Measurements from ENCODE around the gene BSN.

BSN gene

DNA sequence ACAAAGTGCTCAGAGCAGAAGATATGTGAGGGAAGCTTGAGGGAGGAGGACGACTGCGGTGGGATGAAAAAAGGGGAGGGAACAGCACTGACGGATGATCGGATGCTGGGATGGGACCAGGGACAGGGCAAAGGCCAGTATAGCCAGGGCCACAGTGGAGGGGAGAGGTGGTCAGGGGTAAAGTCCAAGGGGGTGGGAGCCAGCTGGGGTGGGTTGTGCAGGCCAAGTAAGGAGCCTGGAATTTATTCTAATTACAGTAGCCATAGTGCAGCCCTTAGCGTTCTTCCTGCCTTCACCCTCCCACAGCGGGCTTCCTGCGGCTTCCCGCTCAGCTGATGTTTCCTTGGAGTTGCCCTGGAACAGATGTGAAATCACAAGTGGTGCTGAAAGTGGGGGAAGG, 112.3 kb downstream of the BSN start:
- Mint-ChIP-seq H3K27me3 (peaks cover 22% of the 10 kb centered on the region), H3K4me1 (ENCODE audit: low read depth) (peaks cover 12% of the 10 kb centered on the region), H3K4me3 (no peak overlapping the region)

DNA sequence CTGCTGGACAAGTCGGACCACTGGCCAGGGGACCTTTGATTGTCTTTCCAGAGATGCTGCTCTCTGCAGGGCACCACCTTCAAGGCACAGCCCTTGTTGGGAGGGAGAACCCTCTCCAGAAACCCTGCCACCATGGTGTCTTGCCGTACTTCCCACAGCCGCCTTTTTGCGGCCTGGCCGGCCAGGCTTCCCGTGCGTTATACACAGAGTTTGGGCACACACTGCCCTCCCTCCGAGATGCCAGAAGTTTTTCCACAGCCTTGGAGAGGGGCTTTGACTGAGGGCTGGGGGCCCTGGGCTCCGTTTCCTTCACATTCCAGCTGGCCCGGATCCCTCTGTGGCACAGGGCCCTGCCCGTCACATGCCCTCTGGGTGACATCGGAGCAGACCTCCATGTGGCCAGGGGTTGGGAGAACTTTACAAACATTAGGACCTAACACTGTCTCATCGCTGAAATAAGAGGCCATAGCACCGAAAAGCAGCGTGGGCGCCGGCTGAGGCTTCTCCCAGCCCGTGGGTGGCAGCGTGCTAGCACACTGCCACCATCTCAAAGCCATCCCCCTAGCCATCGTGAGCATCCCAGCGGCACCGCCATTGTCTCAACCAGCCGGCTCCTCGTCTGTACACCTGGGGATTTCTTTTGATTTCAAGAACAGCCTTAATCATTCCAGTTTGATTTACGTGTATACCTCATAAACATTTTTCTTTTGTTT, 113.6 kb downstream of the BSN start:
- H3K36me3 Mint-ChIP-seq (ENCODE audit: low read depth): no peaks in the 10 kb centered on the region
- peaks cover 18% of the 10 kb centered on the region for H3K4me1 Mint-ChIP-seq (ENCODE audit: low read depth)
- H3K9me3 Mint-ChIP-seq: no peaks in the 10 kb centered on the region
- intact Hi-C loops (cut with micrococcal nuclease): no loop called here
- H3K27me3 Mint-ChIP-seq: peaks cover 22% of the 10 kb centered on the region
- no peak overlapping the region for H3K27ac Mint-ChIP-seq
- H3K4me3 Mint-ChIP-seq: no peak overlapping the region

More for the DNA sequence above, 112.3 kb downstream of the BSN start:
- intact Hi-C loops (cut with micrococcal nuclease): no loop called here
- Mint-ChIP-seq H3K36me3 (ENCODE audit: low read depth) (no peaks in the 10 kb centered on the region), H3K27ac (no peak overlapping the region), H3K9me3 (no peaks in the 10 kb centered on the region)

- Mint-ChIP-seq H3K27ac (no peak overlapping the region), H3K4me3 (no peak overlapping the region), H3K4me1 (ENCODE audit: low read depth) (peaks cover 21% of the 10 kb centered on the region), H3K36me3 (ENCODE audit: low read depth) (peaks cover 2% of the 10 kb centered on the region), H3K27me3 (peaks cover 22% of the 10 kb centered on the region), H3K9me3 (no peaks in the 10 kb centered on the region)
- intact Hi-C loops (cut with micrococcal nuclease): no loop called here
Measured at GRCh38 chr3:49668414-49668797, 114.1 kb downstream of the BSN start.

DNA sequence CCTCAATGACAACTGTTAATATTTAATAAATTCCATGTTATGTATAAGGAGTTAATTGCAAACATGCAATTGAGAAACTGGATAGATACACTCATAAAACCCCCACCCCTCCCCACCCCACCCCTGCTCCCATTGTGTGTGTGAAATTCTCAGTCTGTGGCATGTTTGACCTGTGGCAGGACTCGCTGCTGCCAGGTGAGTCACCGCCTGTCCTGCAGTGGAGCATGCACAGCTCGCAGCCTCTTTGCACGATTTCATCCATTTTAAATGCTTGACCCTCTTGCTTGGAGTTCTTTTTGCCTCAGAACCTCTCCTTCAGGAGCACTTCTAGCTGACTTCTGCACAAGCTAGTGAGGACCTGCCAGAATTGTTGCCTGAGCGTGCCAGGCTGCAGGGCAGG, 114.6 kb downstream of the BSN start:
- intact Hi-C loops (cut with micrococcal nuclease): no loop called here
- H3K9me3 Mint-ChIP-seq: no peaks in the 10 kb centered on the region
- peaks cover 22% of the 10 kb centered on the region for H3K27me3 Mint-ChIP-seq
- H3K4me3 Mint-ChIP-seq: no peak overlapping the region
- H3K4me1 Mint-ChIP-seq (ENCODE audit: low read depth): peaks cover 25% of the 10 kb centered on the region
- no peak overlapping the region for H3K27ac Mint-ChIP-seq
- peaks cover 7% of the 10 kb centered on the region for H3K36me3 Mint-ChIP-seq (ENCODE audit: low read depth)

DNA sequence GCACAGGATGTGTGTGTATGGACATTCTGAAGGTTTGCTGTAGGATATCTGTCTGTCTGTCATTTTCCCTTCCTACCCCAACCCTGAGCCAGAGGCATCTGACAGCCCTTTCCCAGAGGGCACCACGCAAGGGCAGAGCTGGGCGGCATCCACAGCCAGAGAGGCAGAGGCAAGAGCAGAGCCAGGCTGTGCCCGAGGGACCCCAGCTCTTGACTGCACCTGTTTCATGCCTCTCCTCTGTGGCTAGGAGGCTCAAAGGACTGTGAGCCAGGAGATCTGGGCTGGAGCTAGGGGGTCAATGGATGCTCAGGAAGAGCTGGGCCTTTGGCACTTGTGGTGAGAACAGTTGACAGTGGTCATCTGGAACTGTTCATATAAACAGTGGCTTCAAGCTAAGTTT, 115.1 kb downstream of the BSN start:
- H3K27me3 Mint-ChIP-seq: peaks cover 22% of the 10 kb centered on the region
- H3K36me3 Mint-ChIP-seq (ENCODE audit: low read depth): peaks cover 12% of the 10 kb centered on the region
- H3K9me3 Mint-ChIP-seq: no peaks in the 10 kb centered on the region
- peaks cover 23% of the 10 kb centered on the region for H3K4me1 Mint-ChIP-seq (ENCODE audit: low read depth)
- H3K27ac Mint-ChIP-seq: no peak overlapping the region
- H3K4me3 Mint-ChIP-seq: no peak overlapping the region
- intact Hi-C loops (cut with micrococcal nuclease): no loop called here

GRCh38 chr3:49670940-49671290, 116.6 kb downstream of the BSN start:
- Mint-ChIP-seq H3K4me3 (no peak overlapping the region), H3K36me3 (ENCODE audit: low read depth) (peaks cover 22% of the 10 kb centered on the region), H3K27ac (no peak overlapping the region), H3K27me3 (peaks cover 22% of the 10 kb centered on the region), H3K4me1 (ENCODE audit: low read depth) (peaks cover 31% of the 10 kb centered on the region), H3K9me3 (no peaks in the 10 kb centered on the region)
- intact Hi-C loops (cut with micrococcal nuclease): loop anchor here (1.0 to 5.0 kb wide), 2 partner anchors 132 to 199 kb away; partner anchors contain the start of gene DAG1

DNA sequence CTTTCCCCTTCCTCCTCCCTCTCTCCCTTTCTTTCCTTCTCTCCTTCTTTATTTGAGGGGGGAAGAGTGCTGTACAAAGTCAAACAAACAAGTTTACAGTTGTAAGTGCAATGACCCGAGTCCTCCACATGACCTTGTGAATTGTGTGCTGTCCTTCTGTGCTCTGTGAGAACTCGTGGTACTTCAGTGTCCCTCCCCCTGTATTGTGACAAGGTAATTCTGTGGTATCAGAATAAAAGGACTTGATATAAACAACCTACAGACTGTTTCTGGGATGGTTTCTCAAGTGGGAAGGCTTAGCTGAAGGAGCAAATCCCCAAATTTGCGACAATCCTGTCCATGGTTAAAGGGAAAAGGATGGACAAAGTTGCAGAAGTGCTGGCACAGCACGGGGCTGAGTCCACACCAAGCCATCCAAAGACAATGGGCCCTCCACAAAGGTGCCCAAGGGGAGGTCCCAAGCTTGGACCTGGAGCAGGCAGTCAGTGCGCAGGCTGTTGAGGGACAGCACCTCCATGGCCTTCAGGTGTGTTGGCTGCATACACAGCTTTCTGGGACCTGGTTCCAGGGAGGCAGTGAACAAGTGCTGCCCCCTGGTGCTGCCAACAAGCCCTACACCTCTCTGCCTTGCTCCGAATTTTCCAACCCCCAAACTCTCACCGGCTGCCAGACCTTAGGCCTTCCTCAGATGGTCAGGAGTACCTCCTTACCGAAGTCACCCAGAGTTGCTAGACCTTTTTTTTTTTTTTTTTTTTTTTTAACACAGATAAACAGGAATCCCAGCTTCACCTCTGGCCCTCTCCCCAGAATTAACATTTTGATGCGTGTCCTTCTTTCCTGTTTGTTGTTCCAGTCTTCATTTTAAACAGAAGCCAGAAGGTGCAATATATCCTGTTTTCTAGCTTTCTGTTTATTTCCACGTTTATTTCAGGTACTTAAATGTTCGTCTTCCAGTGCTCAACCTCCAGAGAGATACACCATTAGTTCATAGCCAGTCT, 117.3 kb downstream of the BSN start:
- Mint-ChIP-seq H3K4me3 (no peak overlapping the region), H3K36me3 (ENCODE audit: low read depth) (peaks cover 29% of the 10 kb centered on the region), H3K27ac (no peak overlapping the region), H3K9me3 (no peaks in the 10 kb centered on the region), H3K4me1 (ENCODE audit: low read depth) (peaks cover 37% of the 10 kb centered on the region), H3K27me3 (peaks cover 22% of the 10 kb centered on the region)
- intact Hi-C loops (cut with micrococcal nuclease): loop anchor here (1.0 to 5.0 kb wide), 2 partner anchors 132 to 199 kb away; partner anchors contain the start of gene DAG1

- Mint-ChIP-seq H3K4me1 (ENCODE audit: low read depth) (peaks cover 37% of the 10 kb centered on the region), H3K4me3 (peak overlapping the region; percentile 95), H3K27ac (peak overlapping the region; percentile 100), H3K36me3 (ENCODE audit: low read depth) (peaks cover 45% of the 10 kb centered on the region), H3K27me3 (peaks cover 19% of the 10 kb centered on the region), H3K9me3 (no peaks in the 10 kb centered on the region)
- intact Hi-C loops (cut with micrococcal nuclease): loop anchor here (5.0 kb wide), 1 partner anchor 201 kb away; the partner anchor contains the start of gene DAG1
Measured at GRCh38 chr3:49673121-49673714, 118.9 kb downstream of the BSN start.

DNA sequence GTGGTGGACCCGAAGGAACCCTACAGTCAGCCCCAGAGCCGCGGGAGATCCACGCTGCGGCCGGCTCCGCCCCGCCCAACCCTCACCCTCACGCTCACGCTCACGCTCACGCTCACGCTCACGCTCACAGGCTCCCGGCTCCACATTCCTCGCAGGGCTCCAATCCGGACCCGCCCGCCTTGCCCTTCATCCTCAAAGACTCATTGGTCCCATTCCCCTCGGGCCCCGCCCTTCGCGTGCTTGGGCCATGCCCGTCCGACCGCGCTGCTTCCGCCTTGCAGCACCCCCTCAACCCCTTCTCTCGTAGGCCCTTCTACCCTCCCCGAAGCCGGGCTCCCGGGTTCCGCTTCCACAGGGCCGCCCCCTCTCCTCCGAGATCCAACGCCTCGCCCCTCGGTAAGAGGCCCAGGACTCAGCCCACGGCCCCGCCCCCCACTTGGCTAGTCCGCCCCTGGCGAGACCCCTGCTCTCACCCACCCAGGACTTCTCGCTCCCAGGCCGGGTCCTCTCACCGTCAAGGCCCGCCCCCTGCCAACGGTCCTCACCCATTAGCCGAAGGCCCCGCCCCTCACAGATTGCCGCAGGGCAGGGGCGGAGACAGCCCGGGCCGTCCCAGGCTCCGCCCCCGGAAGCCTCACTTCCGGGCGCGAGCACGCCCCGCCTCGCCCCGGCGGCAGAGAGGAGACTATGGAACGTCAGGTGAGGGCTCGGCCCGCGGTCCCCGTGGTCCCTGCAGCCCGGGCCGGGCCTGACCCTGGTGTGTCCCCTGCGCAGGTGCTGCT, 119.6 kb downstream of the BSN start, which contains the start of gene APEH:
Gene APEH (plus strand): TSS at position 637 of the 782 bp plus-strand sequence. CDS start 51 bp downstream, at position 688.
- Mint-ChIP-seq H3K36me3 (ENCODE audit: low read depth) (peaks cover 52% of the 10 kb centered on the region), H3K27ac (peak within 1 kb of the TSS; percentile 100), H3K4me1 (ENCODE audit: low read depth) (peaks cover 37% of the 10 kb centered on the region), H3K4me3 (peak within 1 kb of the TSS; percentile 95), H3K9me3 (no peaks in the 10 kb centered on the region), H3K27me3 (peaks cover 13% of the 10 kb centered on the region)
- intact Hi-C loops (cut with micrococcal nuclease): loop anchor here (5.0 kb wide), 1 partner anchor 202 kb away; the partner anchor contains the start of gene DAG1

GRCh38 chr3:49674497-49674983, 120.3 kb downstream of the BSN start:
- Mint-ChIP-seq H3K27ac (peak overlapping the region; percentile 100), H3K9me3 (no peaks in the 10 kb centered on the region), H3K36me3 (ENCODE audit: low read depth) (peaks cover 58% of the 10 kb centered on the region), H3K4me1 (ENCODE audit: low read depth) (peaks cover 37% of the 10 kb centered on the region), H3K4me3 (peak overlapping the region; percentile 95), H3K27me3 (peaks cover 9% of the 10 kb centered on the region)
- intact Hi-C loops (cut with micrococcal nuclease): loop anchor here (5.0 kb wide), 1 partner anchor 202 kb away; the partner anchor contains the start of gene DAG1

DNA sequence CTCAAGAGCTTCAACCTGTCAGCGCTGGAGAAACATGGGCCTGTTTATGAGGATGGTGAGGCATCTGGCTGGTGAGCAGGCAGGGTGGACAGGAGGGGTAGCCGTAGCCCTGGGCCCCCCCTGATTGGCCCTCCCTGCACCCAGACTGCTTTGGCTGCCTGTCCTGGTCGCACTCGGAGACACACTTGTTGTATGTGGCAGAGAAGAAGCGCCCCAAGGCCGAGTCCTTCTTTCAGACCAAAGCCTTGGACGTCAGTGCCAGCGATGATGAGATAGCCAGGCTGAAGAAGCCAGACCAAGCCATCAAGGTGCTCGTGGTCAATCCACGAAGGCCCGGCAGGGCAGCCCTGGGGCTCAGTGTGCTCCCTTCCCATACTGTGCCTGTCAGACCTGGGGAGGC, 121.6 kb downstream of the BSN start:
- peaks cover 4% of the 10 kb centered on the region for H3K27me3 Mint-ChIP-seq
- H3K4me3 Mint-ChIP-seq: no peak overlapping the region
- intact Hi-C loops (cut with micrococcal nuclease): no loop called here
- H3K4me1 Mint-ChIP-seq (ENCODE audit: low read depth): peaks cover 43% of the 10 kb centered on the region
- peaks cover 72% of the 10 kb centered on the region for H3K36me3 Mint-ChIP-seq (ENCODE audit: low read depth)
- H3K27ac Mint-ChIP-seq: no peak overlapping the region
- no peaks in the 10 kb centered on the region for H3K9me3 Mint-ChIP-seq

GRCh38 chr3:49680493-49681231, 126.4 kb downstream of the BSN start:
- Mint-ChIP-seq H3K27ac (no peak overlapping the region), H3K27me3 (peaks cover 17% of the 10 kb centered on the region)
- intact Hi-C loops (cut with micrococcal nuclease): no loop called here

More at GRCh38 chr3:49680493-49681231, 126.4 kb downstream of the BSN start:
- Mint-ChIP-seq H3K4me1 (ENCODE audit: low read depth) (peaks cover 15% of the 10 kb centered on the region), H3K4me3 (no peak overlapping the region), H3K36me3 (ENCODE audit: low read depth) (peaks cover 99% of the 10 kb centered on the region), H3K9me3 (no peaks in the 10 kb centered on the region)
